ENCODE results near the gene GPNMB. TPM values are rescaled to one million over a fixed set of nuclear protein-coding genes. Genes with fewer than 3 reads are reported as not detected.

Gene GPNMB
- total and polyA plus RNA-seq, 2 of the 13 experiments (the other 11 are each of a cell fraction or from before 2014, with no cell fraction given): 1.1 to 1.6 TPM

- TF ChIP-seq GFI1 (CRISPR knock-in tag; IDR thresholded peaks at IDR 0.05; ENCODE audit: borderline replicate concordance) (0 out of 2 replicates have a peak, but pooled peaks have one; percentile 27), SAP130 (CRISPR knock-in tag; IDR thresholded peaks at IDR 0.05; ENCODE audit: low read depth) (0 out of 2 replicates have a peak, but pooled peaks have one; percentile 33), HNF4G (IDR thresholded peaks at IDR 0.05; ENCODE audit: borderline replicate concordance, low read depth, low read length) (no peak), HNF4G (CRISPR knock-in tag; IDR thresholded peaks at IDR 0.05; ENCODE audit: borderline replicate concordance, low read depth) (no peak), TCF7 (IDR thresholded peaks at IDR 0.05; ENCODE audit: low read depth) (no peak), ZNF350 (CRISPR knock-in tag; IDR thresholded peaks at IDR 0.05; ENCODE audit: borderline replicate concordance, low read depth) (no peak), HNF1A (IDR thresholded peaks at IDR 0.05; ENCODE audit: low read depth) (peak; percentile 75), HNF1A (CRISPR knock-in tag; IDR thresholded peaks at IDR 0.05; ENCODE audit: borderline replicate concordance) (peak; percentile 77; the same call in 1 of the 2 replicates), ZNF7 (CRISPR knock-in tag; IDR thresholded peaks at IDR 0.05) (no peak), ETV5 (CRISPR knock-in tag; IDR thresholded peaks at IDR 0.05; ENCODE audit: borderline replicate concordance) (no peak), ZNF615 (CRISPR knock-in tag; IDR thresholded peaks at IDR 0.05; ENCODE audit: borderline replicate concordance) (no peak), CENPBD1 (CRISPR knock-in tag; IDR thresholded peaks at IDR 0.05; ENCODE audit: borderline replicate concordance, low read depth) (no peak), NFYC (CRISPR knock-in tag; IDR thresholded peaks at IDR 0.05) (no peak), PHF20 (CRISPR knock-in tag; IDR thresholded peaks at IDR 0.05) (no peak), REPIN1 (CRISPR knock-in tag; IDR thresholded peaks at IDR 0.05; ENCODE audit: borderline replicate concordance, low read depth) (no peak), KLF12 (CRISPR knock-in tag; IDR thresholded peaks at IDR 0.05; ENCODE audit: borderline replicate concordance) (no peak), RORA (CRISPR knock-in tag; IDR thresholded peaks at IDR 0.05) (no peak), RFXANK (CRISPR knock-in tag; IDR thresholded peaks at IDR 0.05) (no peak), FOXP1 (IDR thresholded peaks at IDR 0.05) (no peak), FOXP1 (CRISPR knock-in tag; IDR thresholded peaks at IDR 0.05) (peak; percentile 74; the same call in 1 of the 2 replicates), ZNF441 (CRISPR knock-in tag; IDR thresholded peaks at IDR 0.05; ENCODE audit: borderline replicate concordance) (no peak), E2F2 (CRISPR knock-in tag; IDR thresholded peaks at IDR 0.05; ENCODE audit: borderline replicate concordance) (no peak), ZNF33A (CRISPR knock-in tag; IDR thresholded peaks at IDR 0.05; ENCODE audit: borderline replicate concordance) (no peak), ZNF878 (CRISPR knock-in tag; IDR thresholded peaks at IDR 0.05) (no peak)
- TF ChIP-seq, protein P1, sequence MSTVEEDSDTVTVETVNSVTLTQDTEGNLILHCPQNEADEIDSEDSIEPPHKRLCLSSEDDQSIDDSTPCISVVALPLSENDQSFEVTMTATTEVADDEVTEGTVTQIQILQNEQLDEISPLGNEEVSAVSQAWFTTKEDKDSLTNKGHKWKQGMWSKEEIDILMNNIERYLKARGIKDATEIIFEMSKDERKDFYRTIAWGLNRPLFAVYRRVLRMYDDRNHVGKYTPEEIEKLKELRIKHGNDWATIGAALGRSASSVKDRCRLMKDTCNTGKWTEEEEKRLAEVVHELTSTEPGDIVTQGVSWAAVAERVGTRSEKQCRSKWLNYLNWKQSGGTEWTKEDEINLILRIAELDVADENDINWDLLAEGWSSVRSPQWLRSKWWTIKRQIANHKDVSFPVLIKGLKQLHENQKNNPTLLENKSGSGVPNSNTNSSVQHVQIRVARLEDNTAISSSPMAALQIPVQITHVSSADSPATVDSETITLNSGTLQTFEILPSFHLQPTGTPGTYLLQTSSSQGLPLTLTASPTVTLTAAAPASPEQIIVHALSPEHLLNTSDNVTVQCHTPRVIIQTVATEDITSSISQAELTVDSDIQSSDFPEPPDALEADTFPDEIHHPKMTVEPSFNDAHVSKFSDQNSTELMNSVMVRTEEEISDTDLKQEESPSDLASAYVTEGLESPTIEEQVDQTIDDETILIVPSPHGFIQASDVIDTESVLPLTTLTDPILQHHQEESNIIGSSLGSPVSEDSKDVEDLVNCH (CRISPR knock-in tag; IDR thresholded peaks at IDR 0.05): no peak
Observed at GRCh38 chr7:23207021-23207420, 39.6 kb upstream of the GPNMB start (continued).

Data from HepG2 (cell line).